Activated CD8-positive, alpha-beta T cell treated with anti-CD3 and anti-CD28 coated beads, Interleukin-2, amount 10 ng/mL, durations not matched to agents 7 days and 5 days (primary cell): ENCODE measurements around the gene CHRM1. TPM values are rescaled to one million over a fixed set of nuclear protein-coding genes. Genes with fewer than 3 reads are reported as not detected.
"Not testable (repeated sequence)": the region's sequence is repeated elsewhere in the genome, so short reads cannot be mapped to it uniquely, and the experiment has no call there.

Experiments used
- ATAC-seq: fragments of 150-1000 bp; cut with Tn5 transposase; one replicate; pipeline ENCODE4 v1.10.0; 2021; ENCODE audit warnings: moderate library complexity
- CTCF ChIA-PET: fragments of 350-600 bp; sonication (Branson Sonifier 250); formaldehyde crosslinking; loops from one replicate; lab custom pipeline; 2021; ENCODE audit warnings: antibody characterized with exemption; lab: Charles Lee
- POLR2A ChIA-PET: fragments of 350-600 bp; sonication (Branson Sonifier 250); formaldehyde crosslinking; loops from one replicate; lab custom pipeline; 2021; ENCODE audit warnings: antibody characterized with exemption; lab: Charles Lee
- DNase-seq: peaks from one replicate; pipeline ENCODE4 v3.0.0-alpha.2; 2020
- H3K27ac Mint-ChIP-seq: one replicate; pipeline ENCODE4 v1.8.0; 2021; ENCODE audit warnings: mild to moderate bottlenecking, mixed read lengths
- H3K27me3 Mint-ChIP-seq: one replicate; pipeline ENCODE4 v1.8.0; 2021; ENCODE audit warnings: low read depth, mixed read lengths
- H3K36me3 Mint-ChIP-seq: one replicate; pipeline ENCODE4 v1.8.0; 2021; ENCODE audit warnings: low read depth, mixed read lengths
- H3K4me1 Mint-ChIP-seq: one replicate; pipeline ENCODE4 v1.8.0; 2021; ENCODE audit warnings: low read depth, mixed read lengths
- H3K4me3 Mint-ChIP-seq: one replicate; pipeline ENCODE4 v1.8.0; 2021; ENCODE audit warnings: mild to moderate bottlenecking, mixed read lengths
- H3K9me3 Mint-ChIP-seq: one replicate; pipeline ENCODE4 v1.8.0; 2022; ENCODE audit warnings: mixed read lengths; ENCODE audit not compliant: insufficient read depth
- total RNA-seq, 2 experiments: library from RNA; stranded (reverse); gene quantifications; one replicate each; pipeline ENCODE4 v1.2.3, GENCODE V29; 2021

CHRM1 gene
- total RNA-seq, 2 experiments from 2014 or later = not detected

DNA sequence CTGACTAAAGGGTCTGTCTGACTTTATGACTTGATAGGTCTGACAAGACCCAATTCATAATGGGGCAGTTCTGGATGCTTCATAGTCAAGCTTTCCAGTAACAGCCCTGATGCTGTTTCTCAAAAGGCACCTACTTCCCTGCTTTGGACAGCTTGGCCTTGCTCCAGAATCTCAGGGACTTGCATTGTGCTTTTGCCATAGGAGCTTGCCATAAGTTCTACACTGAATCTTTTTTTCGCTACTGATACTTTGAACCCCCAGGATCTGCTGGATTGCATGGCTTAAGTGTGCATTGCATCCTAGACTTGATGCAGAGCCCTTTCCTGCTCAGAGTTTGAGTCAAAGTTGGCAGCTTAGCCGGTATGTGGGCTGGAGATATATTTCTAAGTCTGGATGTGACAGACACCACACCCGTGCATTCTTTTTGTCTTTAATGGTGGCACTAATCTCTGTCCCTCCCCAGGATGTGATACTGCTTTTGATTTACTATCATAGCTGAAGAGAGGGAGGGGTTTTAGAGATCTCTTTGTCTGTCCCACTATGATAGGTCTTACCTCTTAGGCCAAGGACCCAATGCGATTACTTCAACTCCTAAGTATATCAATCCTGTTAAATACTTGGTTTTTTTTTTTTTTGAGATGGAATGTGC lies 57.4 kb downstream of the CHRM1 start:
- no peak overlapping the region for H3K27ac Mint-ChIP-seq
- H3K4me1 Mint-ChIP-seq = peaks cover 41% of the 10 kb centered on the region
- ATAC-seq (no peak), DNase-seq (no peak)
- CTCF ChIA-PET = interaction anchor here (0.8 to 5.0 kb wide), 17 partner anchors 9 to 439 kb away, joined by 3 to 80 read pairs (median 4); partner anchors contain the start of genes C11orf98, CSKMT, SLC3A2 and TMEM179B
- no peak overlapping the region for H3K4me3 Mint-ChIP-seq
- POLR2A ChIA-PET = interaction anchor here (0.6 to 5.9 kb wide), 7 partner anchors 8 to 1034 kb away, joined by 3 to 68 read pairs (median 6); partner anchors contain the start of genes SLC3A2 and WDR74
- no peaks in the 10 kb centered on the region for H3K27me3 Mint-ChIP-seq
- no peaks in the 10 kb centered on the region for H3K9me3 Mint-ChIP-seq
- peaks cover 5% of the 10 kb centered on the region for H3K36me3 Mint-ChIP-seq

DNA sequence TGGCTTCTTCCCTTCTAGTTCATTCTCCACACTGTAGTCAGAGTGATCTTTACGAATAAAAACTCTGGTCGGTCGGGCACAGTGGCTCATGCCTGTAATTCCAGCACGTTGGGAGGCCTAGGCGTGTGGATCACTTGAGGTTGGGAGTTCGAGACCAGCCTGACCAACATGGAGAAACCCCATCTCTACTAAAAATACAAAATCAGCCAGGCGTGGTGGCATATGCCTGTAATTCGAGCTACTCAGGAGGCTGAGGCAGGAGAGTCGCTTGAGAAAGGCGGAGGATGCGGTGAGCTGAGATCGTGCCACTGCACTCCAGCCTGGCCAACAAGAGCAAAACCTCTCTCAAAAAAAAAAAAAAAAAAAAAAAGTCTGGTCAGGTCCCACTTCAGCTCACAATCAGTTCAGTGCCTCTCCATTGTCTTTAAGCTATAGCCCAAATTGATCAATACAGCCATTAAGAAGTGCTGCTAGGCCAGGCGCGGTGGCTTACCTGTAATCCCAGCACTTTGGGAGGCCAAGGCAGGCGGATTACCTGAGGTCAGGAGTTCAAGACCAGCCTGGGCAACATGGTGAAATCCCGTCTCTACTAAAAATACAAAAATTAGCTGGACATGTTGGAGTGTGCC lies 59.5 kb downstream of the CHRM1 start:
- H3K4me3 Mint-ChIP-seq, H3K9me3 Mint-ChIP-seq, H3K27me3 Mint-ChIP-seq, ATAC-seq, DNase-seq, H3K36me3 Mint-ChIP-seq: not testable (repeated sequence)
- CTCF ChIA-PET = interaction anchor here (0.7 to 5.0 kb wide), 13 partner anchors 13 to 437 kb away, joined by 3 to 80 read pairs (median 4); partner anchors contain the start of genes HNRNPUL2, NXF1, POLR2G and SLC3A2
- H3K4me1 Mint-ChIP-seq = peaks cover 57% of the 10 kb centered on the region
- POLR2A ChIA-PET = interaction anchor here (0.7 to 5.9 kb wide), 6 partner anchors 10 to 75 kb away, joined by 3 to 68 read pairs (median 4); partner anchors contain the start of genes SLC3A2, TMEM179B and WDR74
- peak overlapping the region; percentile 60 for H3K27ac Mint-ChIP-seq

DNA sequence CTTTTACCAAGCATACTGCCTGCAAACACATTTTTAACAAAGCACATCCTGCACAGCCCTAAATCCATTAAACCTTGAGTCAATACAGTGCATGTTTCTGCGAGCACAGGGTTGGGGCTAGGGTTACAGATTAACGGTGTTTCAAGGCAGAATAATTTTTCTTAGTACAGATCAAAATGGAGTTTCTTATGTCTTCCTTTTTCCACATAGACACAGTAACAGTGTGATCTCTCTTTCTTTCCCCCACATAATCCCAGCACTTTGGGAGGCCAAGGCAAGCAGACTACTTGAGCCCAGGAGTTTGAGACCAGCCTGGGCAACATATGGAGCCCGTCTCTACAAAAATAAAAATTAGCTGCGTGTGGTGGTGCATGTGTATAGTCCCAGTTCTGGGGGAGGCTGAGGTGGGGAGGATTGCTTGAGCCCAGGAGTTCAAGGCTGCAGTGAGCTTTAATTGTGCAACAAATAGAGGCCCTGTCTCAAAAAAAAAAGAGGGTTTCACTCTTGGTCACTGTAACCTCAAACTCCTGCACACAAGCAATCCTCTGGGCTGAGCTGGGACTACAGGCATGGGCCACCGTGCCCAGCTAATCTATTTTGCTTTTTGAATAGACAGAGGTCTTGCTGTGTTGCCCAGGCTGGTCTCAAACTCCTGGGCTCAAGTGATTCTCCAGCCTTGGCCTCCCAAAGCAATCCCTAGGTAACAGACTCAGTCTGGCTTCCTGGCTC lies 60.2 kb downstream of the CHRM1 start:
- H3K4me3 Mint-ChIP-seq = no peak overlapping the region
- ChIA-PET POLR2A (interaction anchor here (1.1 to 5.9 kb wide), 5 partner anchors 9 to 75 kb away, joined by 3 to 68 read pairs (median 5); partner anchors contain the start of genes SLC3A2, TMEM179B and WDR74), CTCF (interaction anchor here (0.8 to 5.0 kb wide), 9 partner anchors 14 to 240 kb away, joined by 3 to 80 read pairs (median 4); partner anchors contain the start of genes NXF1, POLR2G and TMEM179B)
- peaks cover 63% of the 10 kb centered on the region for H3K4me1 Mint-ChIP-seq
- H3K9me3 Mint-ChIP-seq = no peaks in the 10 kb centered on the region
- no peaks in the 10 kb centered on the region for H3K27me3 Mint-ChIP-seq
- H3K36me3 Mint-ChIP-seq = peaks cover 10% of the 10 kb centered on the region
- H3K27ac Mint-ChIP-seq = peak overlapping the region; percentile 67
- no peak for DNase-seq
- no peak for ATAC-seq

DNA sequence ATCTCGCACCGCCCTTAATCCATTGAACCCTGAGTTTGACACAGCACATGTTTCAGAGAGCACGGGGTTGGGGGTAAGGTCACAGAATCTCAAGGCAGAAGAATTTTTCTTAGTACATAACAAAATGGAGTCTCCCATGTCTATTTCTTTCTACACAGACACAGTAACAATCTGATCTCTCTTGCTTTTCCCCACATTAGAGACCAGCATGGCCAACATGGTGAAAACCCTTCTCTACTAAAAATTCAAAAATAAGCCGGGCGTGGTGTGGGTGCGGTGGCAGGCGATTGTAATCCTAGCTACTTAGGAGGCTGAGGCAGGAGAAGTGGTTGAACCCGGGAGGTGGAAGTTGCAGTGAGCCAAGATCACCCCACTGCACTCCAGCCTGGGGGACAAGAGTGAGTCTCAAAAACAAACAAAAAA lies 61.9 kb downstream of the CHRM1 start:
- ATAC-seq, H3K9me3 Mint-ChIP-seq, POLR2A ChIA-PET, DNase-seq, H3K27me3 Mint-ChIP-seq, CTCF ChIA-PET, H3K4me3 Mint-ChIP-seq: not testable (repeated sequence)
- Mint-ChIP-seq H3K36me3 (peaks cover 26% of the 10 kb centered on the region), H3K27ac (peak overlapping the region; percentile 24), H3K4me1 (peaks cover 66% of the 10 kb centered on the region)

Other genes starting within 250 kb of the CHRM1 start
- gene UQCC3, start 249.7 kb downstream of the CHRM1 start, total RNA-seq = 1 to 10 TPM; 7.5 TPM
- 10 to 100 TPM; 22.3 to 25.0 TPM for gene LBHD1, start 249.1 kb downstream of the CHRM1 start, total RNA-seq
- gene UBXN1, start 242.3 kb downstream of the CHRM1 start, total RNA-seq = 100 to 1,000 TPM; 107 to 118 TPM
- under 1 TPM; 0.21 to 0.34 TPM for gene LRRN4CL, start 231.8 kb downstream of the CHRM1 start, total RNA-seq
- gene BSCL2, start 213.9 kb downstream of the CHRM1 start, total RNA-seq = 10 to 100 TPM; 30.3 to 39.9 TPM
- not detected for gene GNG3, start 213.7 kb downstream of the CHRM1 start, total RNA-seq
- gene HNRNPUL2, start 193.9 kb downstream of the CHRM1 start, total RNA-seq = 10 to 100 TPM; 65.4 to 67.0 TPM
- gene TTC9C, start 192.9 kb downstream of the CHRM1 start, total RNA-seq = 10 to 100 TPM; 44.3 to 46.1 TPM
- 10 to 100 TPM; 12.4 to 12.8 TPM for gene ZBTB3, start 167.2 kb downstream of the CHRM1 start, total RNA-seq
- 10 to 100 TPM; 89.7 to 96.6 TPM for gene POLR2G, start 159.8 kb downstream of the CHRM1 start, total RNA-seq
- gene TAF6L, start 150.0 kb downstream of the CHRM1 start, total RNA-seq = 10 to 100 TPM; 21.8 to 23.7 TPM
- 10 to 100 TPM; 37.3 to 40.8 TPM for gene TMEM179B, start 134.0 kb downstream of the CHRM1 start, total RNA-seq
- 10 to 100 TPM; 20.1 to 20.3 TPM for gene TMEM223, start 129.4 kb downstream of the CHRM1 start, total RNA-seq
- 100 to 1,000 TPM; 110 to 111 TPM for gene NXF1, start 115.9 kb downstream of the CHRM1 start, total RNA-seq
- 10 to 100 TPM; 30.4 to 32.7 TPM for gene STX5, start 89.3 kb downstream of the CHRM1 start, total RNA-seq
- not detected for gene TEX54, start 88.5 kb downstream of the CHRM1 start, total RNA-seq
- 10 to 100 TPM; 66.0 to 66.9 TPM for gene WDR74, start 81.8 kb downstream of the CHRM1 start, total RNA-seq
- gene SLC3A2, start 40.5 kb downstream of the CHRM1 start, total RNA-seq = 100 to 1,000 TPM; 190 to 202 TPM
- not detected for gene SLC22A6, start 63.6 kb upstream of the CHRM1 start, total RNA-seq
- gene SLC22A8, start 94.5 kb upstream of the CHRM1 start, total RNA-seq = not detected
- gene SLC22A24, start 222.9 kb upstream of the CHRM1 start, total RNA-seq = not detected